Fibroblast of lung (primary cell): ENCODE measurements around the gene TOMM40. TPM values are rescaled to one million over a fixed set of nuclear protein-coding genes. Genes with fewer than 3 reads are reported as not detected.

Experiments
- DNase-seq, 2 donors: peaks; one replicate each; pipeline versions ENCODE4 v3.0.0 to v3.0.0-alpha.2; 2010; ENCODE audit warnings: low read depth in 2 of 2
- H2AFZ ChIP-seq: 2 replicates; pipeline ENCODE4 v1.5.1; 2012; ENCODE audit warnings: low read length, control low read depth, inconsistent platforms
- H3K27ac ChIP-seq: 2 replicates; pipeline ENCODE4 v1.5.1; 2011; ENCODE audit warnings: low read length, control low read depth; ENCODE audit not compliant: insufficient read depth
- H3K27me3 ChIP-seq: 2 replicates; pipeline ENCODE4 v1.5.1; 2011; ENCODE audit warnings: mild to moderate bottlenecking, low read length; ENCODE audit not compliant: control insufficient read depth, insufficient read depth
- H3K36me3 ChIP-seq: 2 replicates; pipeline ENCODE4 v1.5.1; 2011; ENCODE audit warnings: low read length; ENCODE audit not compliant: control insufficient read depth, insufficient read depth
- H3K4me1 ChIP-seq: 2 replicates; pipeline ENCODE4 v1.5.1; 2011; ENCODE audit warnings: low read length; ENCODE audit not compliant: control insufficient read depth, insufficient read depth; ENCODE audit errors: extremely low read depth
- H3K4me2 ChIP-seq: 2 replicates; pipeline ENCODE4 v1.5.1; 2011; ENCODE audit warnings: low read length, control low read depth; ENCODE audit not compliant: insufficient read depth; ENCODE audit errors: extremely low read depth
- H3K4me3 ChIP-seq, 4 experiments: fragments of 200-600 bp in 1 of 4; sonication (generic) in 1 of 4; replicated peaks in 1 of 4; 2 replicates each; pipeline ENCODE4 v1.5.1; 2011 to 2016; ENCODE audit warnings: low read length in 4 of 4, low read depth in 3 of 4, mild to moderate bottlenecking in 3 of 4, control low read depth in 2 of 4, inconsistent platforms in 1 of 4, mixed read lengths in 1 of 4; ENCODE audit not compliant: insufficient read depth in 1 of 4; ENCODE audit errors: control extremely low read depth in 1 of 4
- H3K79me2 ChIP-seq: 2 replicates; pipeline ENCODE4 v1.5.1; 2012; ENCODE audit warnings: mild to moderate bottlenecking, low read length, inconsistent platforms; ENCODE audit not compliant: control insufficient read depth, insufficient read depth
- H3K9ac ChIP-seq: 2 replicates; pipeline ENCODE4 v1.5.1; 2011; ENCODE audit warnings: mild to moderate bottlenecking, low read length, control low read depth; ENCODE audit not compliant: insufficient read depth
- H3K9me3 ChIP-seq: 2 replicates; pipeline ENCODE4 v1.5.1; 2012; ENCODE audit warnings: low read depth, low read length; ENCODE audit not compliant: control insufficient read depth, insufficient read depth
- H4K20me1 ChIP-seq: 2 replicates; pipeline ENCODE4 v1.5.1; 2011; ENCODE audit warnings: low read length; ENCODE audit not compliant: control insufficient read depth, insufficient read depth; ENCODE audit errors: extremely low read depth
- CTCF ChIP-seq, 2 donors: IDR thresholded peaks in 1 of 2; conservative IDR thresholded peaks in 1 of 2; 1 replicate in 1 of 2; 2 replicates in 1 of 2; pipeline ENCODE4 v1.5.1; 2011 to 2012; ENCODE audit warnings: low read length in 2 of 2, control low read depth in 1 of 2, inconsistent platforms in 1 of 2, low read depth in 1 of 2, mild to moderate bottlenecking in 1 of 2
- EZH2 ChIP-seq: IDR thresholded peaks from 2 replicates; pipeline ENCODE4 v1.5.1; 2012; ENCODE audit warnings: low read length, control low read depth, mild to moderate bottlenecking; ENCODE audit errors: missing control alignments
- polyA plus RNA-seq, 2 donors: library from polyadenylated mRNA; depleted of rRNA in 1 of 2; stranded (reverse) in 1 of 2; unstranded in 1 of 2; fragments of >200 nt; gene quantifications; 2 replicates each; pipeline ENCODE4 v1.2.1, GENCODE V29; 2011 to 2012; ENCODE audit warnings: missing spikeins in 1 of 2
- total RNA-seq: library from RNA; depleted of rRNA; stranded (reverse); fragments of >200 nt; gene quantifications from 2 replicates; pipeline ENCODE4 v1.2.1, GENCODE V29; 2014

TOMM40 gene
- total and polyA plus RNA-seq, 2 donors (not counting 1 experiment from before 2014, with no cell fraction given): 21.8 to 32.1 TPM

- no peaks in the 10 kb centered on the region for H4K20me1 ChIP-seq
- H2AFZ ChIP-seq: no peak overlapping the region
- no peak overlapping the region for H3K4me2 ChIP-seq
- no peak for DNase-seq
- H3K4me3 ChIP-seq: no peak overlapping the region
- no peaks in the 10 kb centered on the region for H3K9me3 ChIP-seq
- peaks cover 3% of the 10 kb centered on the region for H3K4me1 ChIP-seq
- no peak for TF ChIP-seq EZH2
- no peak for TF ChIP-seq CTCF (conservative IDR thresholded peaks at IDR 0.05 in 1 of 2, IDR thresholded peaks at IDR 0.05 in 1 of 2; ENCODE audit: low read depth in 1 of 2, low read length in 2 of 2)
- H3K9ac ChIP-seq: no peak overlapping the region
- H3K27ac ChIP-seq: no peak overlapping the region
- peaks cover 3% of the 10 kb centered on the region for H3K79me2 ChIP-seq
- no peaks in the 10 kb centered on the region for H3K36me3 ChIP-seq
- no peaks in the 10 kb centered on the region for H3K27me3 ChIP-seq
Measured at GRCh38 chr19:44949550-44949949, 58.5 kb downstream of the TOMM40 start.

GRCh38 chr19:44951179-44952159 lies 60.4 kb downstream of the TOMM40 start:
- no peaks in the 10 kb centered on the region for H3K9me3 ChIP-seq
- H3K4me3 ChIP-seq: no peak overlapping the region
- H4K20me1 ChIP-seq: no peaks in the 10 kb centered on the region
- DNase-seq: peak; percentile 67 to 89
- no peak overlapping the region for H3K27ac ChIP-seq
- H2AFZ ChIP-seq: no peak overlapping the region
- peaks cover 7% of the 10 kb centered on the region for H3K4me1 ChIP-seq
- no peaks in the 10 kb centered on the region for H3K27me3 ChIP-seq
- H3K9ac ChIP-seq: no peak overlapping the region
- peaks cover 15% of the 10 kb centered on the region for H3K79me2 ChIP-seq
- no peaks in the 10 kb centered on the region for H3K36me3 ChIP-seq
- no peak overlapping the region for H3K4me2 ChIP-seq
- TF ChIP-seq CTCF (conservative IDR thresholded peaks at IDR 0.05 in 1 of 2, IDR thresholded peaks at IDR 0.05 in 1 of 2; ENCODE audit: low read depth in 1 of 2, low read length in 2 of 2) (peak; percentile 82 to 95), EZH2 (no peak)

Other genes with a start within 250 kb of the TOMM40 start
- 98.1 and 229 TPM in 2 replicates for gene PVR, start 247.3 kb upstream of the TOMM40 start, total RNA-seq
- 167 and 230 TPM in 2 replicates for gene PVR, start 247.3 kb upstream of the TOMM40 start, polyA plus RNA-seq
- 3.1 and 7.8 TPM in 2 replicates for gene CEACAM19, start 219.8 kb upstream of the TOMM40 start, total RNA-seq
- gene CEACAM19, start 219.8 kb upstream of the TOMM40 start, polyA plus RNA-seq: 7.7 and 9.9 TPM in 2 replicates
- gene CEACAM16, start 192.1 kb upstream of the TOMM40 start, total RNA-seq: under 0.01 TPM in 1 of 2 replicates, not detected in the other
- not detected in 2 replicates for gene CEACAM16, start 192.1 kb upstream of the TOMM40 start, polyA plus RNA-seq
- gene BCL3, start 142.5 kb upstream of the TOMM40 start, total RNA-seq: 10.8 and 20.6 TPM in 2 replicates
- 6.8 and 10.7 TPM in 2 replicates for gene BCL3, start 142.5 kb upstream of the TOMM40 start, polyA plus RNA-seq
- gene CBLC, start 113.4 kb upstream of the TOMM40 start, total RNA-seq: under 0.01 and 0.33 TPM in 2 replicates
- gene CBLC, start 113.4 kb upstream of the TOMM40 start, polyA plus RNA-seq: 0.06 TPM in 1 of 2 replicates, not detected in the other
- 20.3 and 29.0 TPM in 2 replicates for gene BCAM, start 82.2 kb upstream of the TOMM40 start, total RNA-seq
- 7.2 and 12.2 TPM in 2 replicates for gene BCAM, start 82.2 kb upstream of the TOMM40 start, polyA plus RNA-seq
- gene NECTIN2, start 45.0 kb upstream of the TOMM40 start, total RNA-seq: 50.3 and 70.7 TPM in 2 replicates
- gene NECTIN2, start 45.0 kb upstream of the TOMM40 start, polyA plus RNA-seq: 59.4 and 77.4 TPM in 2 replicates
- 35.0 and 339 TPM in 2 replicates for gene APOE, start 14.5 kb downstream of the TOMM40 start, total RNA-seq
- gene APOE, start 14.5 kb downstream of the TOMM40 start, polyA plus RNA-seq: 1.5 and 13.4 TPM in 2 replicates
- gene APOC1, start 23.4 kb downstream of the TOMM40 start, total RNA-seq: 2.3 and 8.0 TPM in 2 replicates
- gene APOC1, start 23.4 kb downstream of the TOMM40 start, polyA plus RNA-seq: 1.3 and 2.6 TPM in 2 replicates
- not detected in 2 replicates for gene APOC4, start 51.0 kb downstream of the TOMM40 start, total RNA-seq
- not detected in 2 replicates for gene APOC4, start 51.0 kb downstream of the TOMM40 start, polyA plus RNA-seq
- gene APOC2, start 54.8 kb downstream of the TOMM40 start, total RNA-seq: not detected in 2 replicates
- not detected in 2 replicates for gene APOC2, start 54.8 kb downstream of the TOMM40 start, polyA plus RNA-seq
- gene CLPTM1, start 64.1 kb downstream of the TOMM40 start, total RNA-seq: 34.7 and 46.7 TPM in 2 replicates
- 54.4 and 86.0 TPM in 2 replicates for gene CLPTM1, start 64.1 kb downstream of the TOMM40 start, polyA plus RNA-seq
- gene RELB, start 110.2 kb downstream of the TOMM40 start, total RNA-seq: 9.2 and 11.7 TPM in 2 replicates
- 2.0 and 2.3 TPM in 2 replicates for gene RELB, start 110.2 kb downstream of the TOMM40 start, polyA plus RNA-seq
- 12.1 and 15.7 TPM in 2 replicates for gene CLASRP, start 147.8 kb downstream of the TOMM40 start, total RNA-seq
- 12.1 and 17.9 TPM in 2 replicates for gene CLASRP, start 147.8 kb downstream of the TOMM40 start, polyA plus RNA-seq
- not detected in 2 replicates for gene ZNF296, start 185.2 kb downstream of the TOMM40 start, total RNA-seq
- 0.03 and 0.08 TPM in 2 replicates for gene ZNF296, start 185.2 kb downstream of the TOMM40 start, polyA plus RNA-seq
- 12.3 and 15.7 TPM in 2 replicates for gene GEMIN7, start 188.0 kb downstream of the TOMM40 start, total RNA-seq
- 18.0 and 19.0 TPM in 2 replicates for gene GEMIN7, start 188.0 kb downstream of the TOMM40 start, polyA plus RNA-seq
- gene PPP1R37, start 201.9 kb downstream of the TOMM40 start, total RNA-seq: 34.4 and 36.0 TPM in 2 replicates
- gene PPP1R37, start 201.9 kb downstream of the TOMM40 start, polyA plus RNA-seq: 11.3 and 12.3 TPM in 2 replicates